Stimulated activated CD8-positive, alpha-beta memory T cell treated with anti-CD3 and anti-CD28 coated beads, Interleukin-15, amount 100 ng/mL, for 24 hours (primary cell): ENCODE results near the gene MXRA7.
"Not testable (repeated sequence)": the region's sequence is repeated elsewhere in the genome, so short reads cannot be mapped to it uniquely, and the experiment has no call there.

Experiments used
- DNase-seq: peaks from one replicate; pipeline ENCODE4 v3.0.0-alpha.2; 2020; ENCODE audit warnings: low read depth

MXRA7 gene, protein sequence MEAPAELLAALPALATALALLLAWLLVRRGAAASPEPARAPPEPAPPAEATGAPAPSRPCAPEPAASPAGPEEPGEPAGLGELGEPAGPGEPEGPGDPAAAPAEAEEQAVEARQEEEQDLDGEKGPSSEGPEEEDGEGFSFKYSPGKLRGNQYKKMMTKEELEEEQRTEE

DNA sequence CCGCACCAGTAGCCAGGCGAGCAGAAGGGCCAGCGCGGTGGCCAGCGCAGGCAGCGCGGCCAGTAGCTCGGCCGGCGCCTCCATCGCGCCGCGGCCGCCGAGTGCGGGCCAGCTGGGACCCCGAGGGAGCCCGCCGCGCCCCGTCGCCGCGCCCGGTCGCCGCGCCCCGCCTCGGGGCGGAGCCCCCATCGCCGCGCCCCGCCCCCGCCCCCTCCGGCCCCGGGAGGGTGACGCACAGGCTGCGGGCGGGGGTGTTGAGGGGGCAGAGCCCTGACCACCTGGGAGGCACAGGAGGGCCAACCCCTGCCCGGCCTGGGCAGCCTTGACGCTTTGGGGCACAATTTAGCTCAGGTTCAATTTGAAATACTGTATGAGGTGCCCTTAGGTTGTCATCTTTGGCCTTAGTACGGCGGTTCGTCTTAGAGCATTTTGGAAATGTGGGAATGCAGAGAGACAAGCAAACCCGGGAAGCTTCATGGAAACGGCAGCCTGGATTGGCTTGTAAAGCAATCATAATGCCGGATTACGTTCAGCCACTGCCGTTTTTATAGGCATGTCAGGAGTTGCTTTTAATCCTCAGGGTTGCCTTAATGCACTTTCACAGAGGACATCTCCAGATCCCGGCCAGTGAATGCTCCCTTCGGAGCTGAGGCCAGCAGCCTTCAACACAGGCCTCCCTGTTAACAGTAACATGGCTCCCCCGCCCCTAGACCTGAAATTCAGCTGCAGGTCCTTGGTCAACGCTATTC, at the start of gene MXRA7:
MXRA7 (minus strand) TSS at position 103 of the 749 bp plus-strand sequence; CDS start at position 84, 19 bp downstream.
- peak; percentile 31 for DNase-seq

DNA sequence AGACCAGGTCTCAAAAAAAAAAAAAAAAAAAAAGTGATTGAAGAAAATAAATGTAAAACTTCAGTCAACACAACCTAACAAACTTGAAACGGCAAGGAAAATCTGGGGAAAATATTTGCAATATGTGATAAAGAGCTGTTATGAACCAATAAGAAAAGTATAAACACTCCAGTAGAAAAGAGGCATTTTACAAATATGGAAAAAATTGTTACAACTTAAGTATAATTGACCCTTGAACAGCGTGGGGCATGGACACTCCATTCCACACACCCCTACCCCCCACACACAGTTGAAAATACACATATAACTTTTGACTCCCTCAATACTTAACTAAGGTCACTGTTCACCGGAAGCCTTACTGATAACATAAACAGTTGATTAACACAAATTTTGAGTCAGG, 47.8 kb upstream of the MXRA7 start:
- DNase-seq = no peak

DNA sequence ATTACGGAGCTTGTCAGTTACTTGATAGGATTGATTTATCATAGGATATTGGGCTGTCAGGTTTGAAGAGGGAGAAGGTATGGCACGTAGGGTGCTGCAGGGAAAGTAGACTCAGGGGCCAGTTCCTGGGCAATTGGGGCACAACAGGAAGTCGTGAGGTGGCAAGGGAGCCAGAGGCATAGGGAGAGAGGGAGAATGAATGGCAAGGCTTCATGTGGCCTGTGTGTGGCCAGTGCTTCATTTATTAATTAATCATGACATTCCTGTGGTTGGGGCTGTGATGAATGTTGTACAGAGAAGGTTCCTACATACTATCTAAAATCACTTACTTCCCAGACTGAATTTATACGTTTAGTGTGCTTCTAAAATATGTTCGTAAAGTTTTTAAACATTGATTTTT, 46.5 kb upstream of the MXRA7 start:
- no peak for DNase-seq

DNA sequence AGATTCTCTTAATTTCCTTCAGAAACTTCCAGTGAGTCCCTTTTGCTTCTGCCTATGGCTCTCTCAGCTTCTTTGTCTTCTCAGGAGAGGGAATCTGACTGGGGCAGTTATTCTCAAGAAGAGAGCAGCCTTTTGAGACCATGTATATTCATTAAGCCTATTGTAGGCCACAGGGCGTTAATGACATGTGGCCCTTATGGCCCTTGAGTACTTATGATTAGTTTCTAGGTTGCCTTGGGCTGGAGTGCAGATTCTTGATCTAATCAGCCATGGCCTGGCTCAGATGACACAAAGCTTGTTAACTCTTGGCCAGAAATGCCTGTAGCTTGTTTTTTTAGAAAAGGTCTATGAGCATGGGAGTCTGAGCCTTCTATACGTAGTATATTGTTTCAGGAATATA, 44.5 kb upstream of the MXRA7 start:
- DNase-seq = no peak

DNA sequence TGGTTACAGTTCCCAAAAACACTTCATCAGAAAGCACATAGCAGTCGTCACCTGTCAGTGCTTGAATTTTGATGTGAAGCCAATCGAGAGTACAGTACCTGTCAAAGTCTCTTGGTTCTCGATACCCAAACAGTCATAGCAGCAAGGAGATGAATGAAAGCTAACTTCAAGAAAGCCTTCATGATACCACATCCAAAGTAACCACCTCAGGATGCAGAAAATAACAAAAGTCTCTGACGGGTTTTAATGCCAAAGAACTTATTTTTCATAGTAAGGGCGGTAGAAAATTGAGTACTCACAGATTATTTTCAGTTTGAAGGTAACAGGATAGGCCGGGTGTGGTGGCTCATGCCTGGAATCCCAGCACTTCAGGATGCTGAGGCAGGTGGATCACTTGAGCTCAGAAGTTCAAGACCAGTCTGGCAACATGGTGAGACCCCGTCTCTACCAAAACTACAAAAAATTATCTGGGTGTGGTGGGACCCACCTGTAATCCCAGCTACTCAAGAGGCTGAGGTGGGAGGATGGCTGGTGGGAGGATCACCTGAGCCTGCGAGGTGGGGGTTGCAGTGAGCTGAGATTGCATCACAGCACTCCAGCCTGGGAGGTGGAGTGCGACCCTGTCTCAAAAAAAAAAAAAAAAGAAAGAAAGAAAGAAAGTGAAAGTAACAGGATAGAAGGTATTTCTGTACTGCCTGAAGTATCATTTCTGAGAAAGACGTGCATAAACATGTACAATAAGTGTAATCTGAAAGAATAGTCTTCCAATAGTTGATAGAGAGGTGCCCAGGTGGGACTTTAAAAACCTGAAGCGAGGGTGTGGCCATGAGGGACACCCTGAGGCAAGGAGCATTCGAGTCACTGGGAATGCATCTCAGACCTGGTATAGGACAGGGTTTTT, 42.5 kb upstream of the MXRA7 start:
- no peak for DNase-seq

DNA sequence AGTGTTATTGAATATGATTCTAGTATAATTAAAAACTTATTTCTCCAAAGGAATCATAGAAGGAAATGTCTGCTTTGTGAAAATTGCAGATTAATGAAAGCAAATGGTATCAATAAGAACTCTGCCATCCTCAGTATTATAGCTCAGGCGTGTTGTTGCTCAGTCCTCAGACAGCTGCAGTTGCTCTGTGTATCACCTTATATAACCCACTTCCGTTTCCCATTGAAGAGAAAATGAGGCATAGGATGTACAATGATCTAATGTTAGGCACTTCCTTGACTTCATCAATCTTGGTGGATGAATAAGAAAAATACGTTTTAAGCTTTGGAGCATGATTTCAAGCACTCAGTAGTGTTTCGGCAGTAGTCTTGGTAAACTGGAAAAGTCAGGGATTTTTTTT, 41.2 kb upstream of the MXRA7 start:
- DNase-seq = no peak

DNA sequence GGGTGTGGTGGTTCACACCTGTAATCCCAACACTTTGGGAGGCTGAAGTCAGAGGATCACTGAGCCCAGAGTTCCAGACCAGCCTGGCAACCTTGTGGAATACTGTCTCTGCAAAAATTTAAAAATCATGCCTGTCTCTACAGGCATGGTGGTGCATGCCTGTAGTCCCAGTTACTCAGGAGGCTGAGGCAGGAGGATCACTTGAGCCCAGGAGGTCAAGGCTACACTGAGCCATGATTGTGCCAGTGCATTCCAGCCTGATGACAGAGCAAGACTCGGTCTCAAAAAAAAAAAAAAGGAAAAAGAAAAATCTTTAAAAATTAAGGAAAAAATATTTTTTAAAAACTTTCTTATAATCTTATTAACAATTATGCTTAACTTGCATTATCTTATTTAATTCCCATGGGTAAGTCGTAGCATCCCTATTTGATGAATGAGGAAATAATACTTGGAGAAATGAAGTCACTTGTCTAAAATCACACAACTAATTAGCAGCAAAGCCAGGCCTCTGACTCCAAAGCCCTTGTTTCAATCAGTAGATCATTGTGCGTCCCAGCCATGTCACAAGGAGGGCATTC, 40.7 kb upstream of the MXRA7 start:
- no peak for DNase-seq

DNA sequence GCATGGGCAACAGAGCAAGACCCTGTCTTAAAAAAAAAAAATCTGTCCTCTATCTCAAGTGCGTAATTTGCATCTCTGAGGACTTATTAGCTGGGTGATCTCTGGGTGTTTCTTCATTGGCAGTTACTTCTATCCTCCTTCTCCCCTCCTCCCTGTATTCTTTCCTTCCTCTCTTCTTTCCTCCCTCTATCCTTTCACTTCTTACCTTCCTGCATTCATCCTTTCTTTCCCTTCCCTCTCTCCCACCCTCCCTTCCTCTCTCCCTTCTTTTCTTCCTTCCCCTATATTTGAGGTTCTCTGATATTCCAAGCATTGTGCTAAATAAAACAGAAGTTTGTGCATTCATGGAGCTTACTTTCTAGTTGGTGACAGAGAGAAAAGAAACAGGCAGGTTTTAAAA, 37.9 kb upstream of the MXRA7 start:
- no peak for DNase-seq

DNA sequence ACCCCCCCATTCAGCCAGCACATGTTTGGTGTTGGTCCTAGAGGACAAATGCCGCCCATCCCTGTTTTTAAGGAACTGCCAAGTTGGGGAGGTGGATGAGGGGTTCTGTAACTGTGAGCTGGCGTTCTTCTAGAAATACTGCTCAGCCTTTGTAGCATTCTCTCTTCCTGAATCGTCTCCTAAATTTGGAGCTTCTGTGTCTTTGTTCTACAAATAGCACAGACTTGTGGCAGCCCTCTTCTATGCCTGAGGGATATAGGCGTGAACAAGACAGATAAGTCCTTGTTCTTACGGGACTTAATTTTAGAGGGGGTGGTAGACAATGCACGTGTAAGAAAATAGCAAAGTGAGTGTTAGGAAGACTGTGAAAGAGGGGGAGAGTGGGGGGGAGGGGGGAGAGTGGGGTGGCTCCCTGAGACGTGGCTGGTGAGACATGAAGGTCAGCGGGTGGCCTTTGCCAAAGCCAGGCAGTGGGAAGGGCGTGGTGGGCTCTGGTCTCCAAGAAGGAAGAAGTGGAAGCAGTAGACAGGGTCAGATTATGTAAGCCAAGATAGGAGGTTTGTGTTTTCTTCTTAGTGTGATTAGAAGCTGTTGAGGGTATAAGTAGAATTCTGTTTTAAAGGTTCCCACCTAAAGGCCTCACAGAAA, 37.1 kb upstream of the MXRA7 start:
- no peak for DNase-seq

DNA sequence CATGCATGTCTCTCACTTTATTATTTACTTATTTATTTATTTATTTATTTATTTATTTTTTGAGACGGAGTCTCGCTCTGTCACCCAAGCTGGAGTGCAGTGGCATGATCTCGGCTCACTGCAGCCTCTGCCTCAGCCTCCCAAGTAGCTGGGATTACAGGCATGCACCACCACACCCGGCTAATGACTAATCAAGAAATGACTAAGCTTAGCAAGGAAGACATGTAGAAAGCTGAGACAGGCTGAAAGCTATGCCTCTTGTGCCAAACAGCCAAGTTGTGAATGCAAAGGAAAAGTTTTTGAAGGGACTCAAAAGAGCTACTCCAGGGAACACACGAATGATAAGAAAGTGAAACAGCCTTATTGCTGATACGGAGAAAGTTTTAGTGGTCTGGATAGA, 35.0 kb upstream of the MXRA7 start:
- DNase-seq = not testable (repeated sequence)

DNA sequence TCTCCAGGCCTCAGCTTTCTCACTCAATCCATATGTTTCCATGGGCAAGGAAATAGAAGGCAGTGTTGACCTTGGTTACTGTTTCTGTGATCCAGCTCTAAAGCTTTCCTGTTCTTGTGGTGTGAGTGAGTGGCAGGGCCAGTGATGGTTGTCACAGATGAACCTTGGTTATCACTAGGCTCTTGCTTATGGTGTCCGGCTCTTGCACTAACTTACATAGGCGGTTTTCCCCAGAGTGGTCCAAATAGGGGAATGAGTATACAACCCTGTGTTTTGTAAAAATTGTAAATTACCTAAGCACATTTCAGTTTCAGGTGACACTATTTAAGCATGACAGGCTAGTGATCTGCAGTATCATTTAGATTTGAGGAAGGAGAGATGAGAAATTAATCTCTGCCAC, 34.0 kb upstream of the MXRA7 start:
- DNase-seq = no peak

DNA sequence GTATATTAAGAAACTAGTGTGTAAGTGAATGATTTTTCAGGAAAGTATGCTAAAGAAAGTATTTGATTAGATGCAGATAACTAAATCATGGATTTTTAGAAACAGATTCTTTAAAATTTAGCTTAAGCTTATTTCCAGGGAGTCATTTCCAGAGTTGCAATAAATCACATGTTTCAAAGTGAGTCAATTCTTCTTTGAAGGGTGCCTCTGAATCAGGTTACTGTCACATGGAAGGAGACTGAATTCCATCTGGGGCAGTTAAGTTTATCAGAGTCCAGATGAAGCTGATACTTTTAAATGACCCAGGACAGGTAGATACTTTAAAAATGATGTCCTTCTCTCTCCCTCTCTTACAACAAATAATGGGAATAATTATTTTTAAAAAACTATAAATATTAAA, 32.2 kb upstream of the MXRA7 start:
- DNase-seq = no peak

DNA sequence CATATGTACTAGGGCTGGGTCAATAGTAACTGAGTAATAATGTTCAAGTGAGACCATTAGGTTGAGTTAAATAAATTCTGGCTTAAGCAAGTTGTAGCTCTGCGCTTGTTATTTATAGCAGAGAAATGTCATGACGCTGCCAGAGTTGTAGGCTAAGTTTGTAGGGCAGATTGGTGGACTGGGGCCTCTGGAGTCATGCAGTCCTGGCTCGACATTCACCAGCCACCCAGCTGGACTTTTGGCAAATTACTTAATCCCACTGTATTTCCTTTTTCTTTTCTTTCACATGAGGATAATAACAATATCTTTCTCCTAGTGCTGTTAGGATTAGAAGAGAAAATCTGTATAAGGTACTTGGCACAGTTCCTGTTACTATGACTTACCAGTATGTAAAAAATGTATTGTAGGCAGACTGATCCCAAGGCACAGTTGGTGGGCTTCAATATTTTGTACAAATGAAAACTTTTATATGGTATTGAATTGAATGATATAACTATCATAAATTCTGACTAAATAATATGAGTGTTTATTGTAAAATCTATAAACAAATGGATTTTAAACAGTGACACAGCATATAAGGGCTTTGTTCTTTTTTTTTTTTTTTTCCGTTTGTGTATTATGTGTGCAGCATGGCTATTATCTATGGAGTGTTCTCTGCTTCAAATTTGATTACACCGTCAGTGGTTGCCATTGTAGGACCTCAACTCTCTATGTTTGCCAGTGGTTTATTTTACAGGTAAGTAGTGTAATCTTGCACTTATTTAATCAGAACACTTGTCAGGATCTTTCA, 29.8 kb upstream of the MXRA7 start:
- DNase-seq = no peak

DNA sequence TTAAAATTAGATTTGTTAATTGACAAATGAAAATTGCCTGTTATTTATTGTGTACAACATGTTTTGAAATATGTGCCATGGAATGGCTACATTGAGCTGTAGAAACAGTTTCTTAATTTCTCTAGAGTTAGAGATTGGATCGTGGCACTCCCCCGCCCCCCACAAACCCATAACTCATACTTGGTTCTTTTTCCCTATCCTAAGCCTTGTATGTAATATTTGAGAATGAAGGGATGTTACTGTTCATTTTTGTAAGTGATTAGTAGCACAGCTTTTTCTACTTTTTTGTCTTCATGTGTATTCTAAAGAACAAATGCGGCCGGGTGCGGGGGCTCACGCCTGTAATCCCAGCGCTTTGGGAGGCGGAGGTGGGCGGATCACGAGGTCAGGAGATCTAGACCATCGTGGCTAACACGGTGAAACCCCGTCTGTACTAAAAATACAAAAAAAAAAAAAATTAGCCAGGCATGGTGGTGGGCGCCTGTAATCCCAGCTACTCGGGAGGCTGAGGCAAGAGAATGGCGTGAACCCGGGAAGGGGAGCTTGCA, 28.9 kb upstream of the MXRA7 start:
- DNase-seq = not testable (repeated sequence)

DNA sequence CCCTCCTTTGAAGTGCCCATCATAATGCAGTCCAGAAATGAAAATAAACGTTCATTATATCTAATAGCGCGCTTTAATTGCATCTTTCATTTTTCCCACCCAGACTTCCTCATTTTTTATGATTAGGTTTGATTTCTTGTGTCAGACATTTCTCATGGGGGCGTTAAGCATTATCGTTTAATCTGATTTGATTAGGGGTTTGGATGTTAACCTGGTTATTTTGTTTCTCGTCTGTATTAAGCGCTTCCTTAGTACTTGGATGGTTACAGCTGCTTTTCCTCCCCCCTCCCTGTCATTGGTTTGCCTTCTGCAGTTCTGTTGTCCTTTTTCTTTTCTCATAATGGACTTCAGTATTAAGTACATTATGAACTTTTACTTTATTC, 27.7 kb upstream of the MXRA7 start:
- DNase-seq = no peak

DNA sequence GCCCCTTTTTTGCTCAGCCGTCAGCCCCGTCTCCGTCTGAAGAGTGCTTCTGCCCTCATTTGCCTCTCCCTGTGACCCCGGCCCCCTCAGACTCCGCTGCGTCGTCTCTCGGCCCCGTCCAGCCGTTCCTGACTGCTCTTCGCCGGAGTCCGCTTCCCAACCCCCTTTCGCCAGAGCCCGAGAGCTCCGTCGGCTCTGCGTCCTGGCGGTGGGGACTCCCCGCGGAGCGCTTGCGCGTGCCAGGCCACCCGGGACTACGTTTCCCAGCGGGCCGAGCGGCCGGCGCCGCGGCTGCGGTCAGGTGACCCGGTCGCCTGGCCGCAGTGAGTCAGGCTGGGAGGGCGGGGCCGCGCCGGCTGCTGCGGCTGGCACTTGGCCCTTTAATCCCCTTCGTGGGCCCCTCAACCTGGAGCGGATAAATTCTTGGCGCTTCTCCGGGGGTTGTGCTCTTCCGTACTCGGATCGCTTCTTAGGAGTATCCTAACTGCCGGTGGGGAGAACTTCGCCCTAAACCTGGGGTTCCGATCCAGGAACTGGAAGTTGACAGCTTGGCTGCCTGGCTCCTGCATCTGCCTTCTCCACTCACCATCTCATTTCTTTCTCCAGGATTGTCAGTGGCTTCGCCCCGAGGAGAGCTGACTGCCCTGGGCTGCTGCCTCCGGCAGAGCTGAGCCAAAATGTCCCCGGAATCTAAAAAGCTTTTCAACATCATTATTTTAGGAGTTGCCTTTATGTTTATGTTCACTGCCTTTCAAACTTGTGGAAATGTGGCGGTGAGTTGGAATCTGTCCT, 27.1 kb upstream of the MXRA7 start, which contains the start of gene MFSD11:
MFSD11 (plus strand) TSS at position 444 of the 792 bp plus-strand sequence; CDS start at position 678, 234 bp downstream.
- DNase-seq = peak; percentile 86

DNA sequence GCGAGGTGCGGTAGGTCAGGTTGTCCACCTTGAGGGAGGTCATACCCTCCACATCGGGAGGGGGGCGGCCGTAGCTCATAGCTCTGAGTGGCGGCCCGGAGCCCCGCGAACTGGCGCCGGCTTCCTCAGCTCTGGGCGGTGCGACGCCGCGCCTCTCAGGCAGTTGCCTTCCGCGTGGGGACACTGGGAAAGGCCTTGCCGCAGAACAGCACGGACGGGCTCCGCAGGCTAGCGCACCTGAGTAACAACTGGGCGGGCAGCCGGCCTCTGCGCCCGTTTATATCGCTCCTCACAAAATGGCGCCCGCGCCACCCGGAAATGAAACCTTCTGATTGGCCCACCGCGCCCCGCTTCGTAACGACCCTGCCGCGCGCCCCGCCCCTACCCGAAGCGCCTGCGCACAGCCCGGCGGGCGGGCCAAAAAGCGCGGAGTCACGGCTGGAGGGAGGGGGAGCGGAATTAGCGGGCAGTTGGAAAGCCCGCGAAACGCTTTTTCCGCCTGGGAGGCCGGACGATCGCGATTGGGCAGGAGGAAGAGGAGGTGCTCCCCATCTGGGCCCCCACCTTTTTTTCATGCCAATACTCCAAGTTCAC, 26.4 kb upstream of the MXRA7 start, which contains the start of gene SRSF2:
SRSF2 (minus strand) TSS at position 250 of the 594 bp plus-strand sequence; CDS start at position 79, 171 bp downstream.
- DNase-seq = peak; percentile 97

DNA sequence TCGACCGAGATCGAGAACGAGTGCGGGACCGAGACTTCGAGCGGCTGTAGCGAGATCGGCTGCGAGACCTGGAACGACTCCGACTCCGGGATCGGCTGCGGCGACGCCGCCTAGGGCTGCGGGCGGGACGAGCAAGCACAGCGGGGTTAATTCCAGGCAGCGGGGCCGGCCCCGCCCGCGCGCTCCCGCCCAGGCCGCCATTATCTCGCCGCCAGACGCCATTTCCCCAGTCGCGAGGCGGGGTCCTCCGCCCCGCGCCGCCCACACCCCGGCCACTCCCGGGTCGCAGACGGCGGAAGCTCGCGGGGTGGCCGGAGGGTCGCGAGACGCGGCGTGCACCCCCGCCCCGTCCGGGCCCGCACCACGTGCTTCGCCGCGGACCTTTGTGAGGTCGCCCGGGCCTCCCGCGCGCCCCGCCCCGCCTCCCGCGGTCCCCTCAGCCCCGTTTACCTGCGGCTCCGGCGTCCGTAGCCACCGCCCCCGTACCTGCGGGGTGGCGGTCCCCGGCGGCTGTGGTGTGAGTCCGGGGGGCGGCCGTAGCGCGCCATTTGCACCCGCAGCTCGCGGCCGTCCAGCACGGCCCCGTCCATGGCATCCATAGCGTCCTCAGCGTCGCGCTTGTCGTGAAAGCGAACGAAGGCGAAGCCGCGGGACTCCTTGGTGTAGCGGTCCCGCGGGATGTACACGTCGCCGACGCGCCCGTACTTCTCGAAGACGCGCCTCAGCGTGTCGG, 25.8 kb upstream of the MXRA7 start:
- peak; percentile 40 for DNase-seq
